Prostate gland (tissue), 2 donors: ENCODE data around the gene CPZ.

ENCODE experiments used
- POLR2A ChIP-seq: fragments of 450-650 bp; IDR thresholded peaks from one replicate; pipeline ENCODE4 v1.6.1; 2016; ENCODE audit warnings: antibody characterized with exemption, mild to moderate bottlenecking
- POLR2AphosphoS5 ChIP-seq: sonication (generic); formaldehyde crosslinking; IDR thresholded peaks from one replicate; pipeline ENCODE4 v1.6.1; 2017; ENCODE audit warnings: antibody characterized with exemption
- TF ChIP-seq, protein P1 (sequence below), 4 experiments: fragments of 200-600 bp in 2 of 4; fragments of 450-650 bp in 2 of 4; sonication (generic) in 2 of 4; IDR thresholded peaks; 1 replicate in 3 of 4; 2 replicates in 1 of 4; pipeline ENCODE4 v1.5.1; 2016 to 2019; ENCODE audit warnings: antibody characterized with exemption in 4 of 4, mild to moderate bottlenecking in 2 of 4, moderate library complexity in 2 of 4

DNA sequence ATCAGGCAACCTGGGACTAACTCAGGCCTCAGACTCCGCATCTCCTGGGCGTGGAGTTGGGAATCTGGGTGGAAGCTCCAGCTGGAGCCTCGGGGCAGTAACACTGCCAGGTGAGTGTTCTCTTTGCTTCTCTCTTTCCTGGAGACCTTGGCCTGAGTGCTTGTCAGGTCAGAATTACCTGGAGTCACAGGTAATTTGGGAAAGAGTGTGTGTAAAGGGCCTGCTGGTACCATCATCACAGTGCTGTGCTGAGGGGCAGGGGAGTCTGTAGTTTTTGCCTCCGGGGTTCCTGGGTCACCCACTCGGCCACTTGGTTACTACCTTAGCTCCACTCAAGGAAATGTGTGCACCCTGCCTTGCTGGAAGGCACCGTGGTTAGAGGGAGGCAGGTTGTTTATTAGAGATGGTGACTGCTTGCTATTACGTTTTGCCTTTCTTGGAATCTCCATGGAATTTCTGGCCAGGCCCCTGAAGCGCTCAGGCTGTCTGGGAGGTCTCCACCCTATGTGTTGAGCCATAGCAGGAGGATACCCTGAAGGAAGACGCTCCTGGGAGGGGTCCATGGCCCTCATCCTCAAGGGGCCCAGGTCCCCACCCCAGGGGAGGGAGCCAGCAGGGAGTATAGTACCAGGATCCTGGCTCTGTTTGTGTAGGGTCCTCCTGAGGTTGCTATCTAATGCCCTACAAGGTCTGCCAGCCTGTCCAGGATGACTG lies 9.5 kb upstream of the CPZ start:
- TF ChIP-seq, protein P1, sequence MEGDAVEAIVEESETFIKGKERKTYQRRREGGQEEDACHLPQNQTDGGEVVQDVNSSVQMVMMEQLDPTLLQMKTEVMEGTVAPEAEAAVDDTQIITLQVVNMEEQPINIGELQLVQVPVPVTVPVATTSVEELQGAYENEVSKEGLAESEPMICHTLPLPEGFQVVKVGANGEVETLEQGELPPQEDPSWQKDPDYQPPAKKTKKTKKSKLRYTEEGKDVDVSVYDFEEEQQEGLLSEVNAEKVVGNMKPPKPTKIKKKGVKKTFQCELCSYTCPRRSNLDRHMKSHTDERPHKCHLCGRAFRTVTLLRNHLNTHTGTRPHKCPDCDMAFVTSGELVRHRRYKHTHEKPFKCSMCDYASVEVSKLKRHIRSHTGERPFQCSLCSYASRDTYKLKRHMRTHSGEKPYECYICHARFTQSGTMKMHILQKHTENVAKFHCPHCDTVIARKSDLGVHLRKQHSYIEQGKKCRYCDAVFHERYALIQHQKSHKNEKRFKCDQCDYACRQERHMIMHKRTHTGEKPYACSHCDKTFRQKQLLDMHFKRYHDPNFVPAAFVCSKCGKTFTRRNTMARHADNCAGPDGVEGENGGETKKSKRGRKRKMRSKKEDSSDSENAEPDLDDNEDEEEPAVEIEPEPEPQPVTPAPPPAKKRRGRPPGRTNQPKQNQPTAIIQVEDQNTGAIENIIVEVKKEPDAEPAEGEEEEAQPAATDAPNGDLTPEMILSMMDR (IDR thresholded peaks at IDR 0.05): no peak
- TF ChIP-seq POLR2AphosphoS5: no peak
- no peak for TF ChIP-seq POLR2A
